HepG2 (cell line): ENCODE measurements around the gene MRPL14. TPM values are rescaled to one million over a fixed set of nuclear protein-coding genes. Genes with fewer than 3 reads are reported as not detected.
A peak's percentile ranks its signal among the peaks of the same experiment; 100 is the strongest.

Source experiments
- ATAC-seq: fragments of 200-7000 bp; cut with Tn5 transposase; 3 replicates; pipeline ENCODE4 v1.9.1; 2020; ENCODE audit warnings: mild to moderate bottlenecking, moderate library complexity
- BruUV-seq: library from RNA; stranded (reverse); fragments of 400-500 nt; replicated peaks from 2 replicates; lab custom pipeline; 2021; lab: Mats Ljungman, UMichigan
- CTCF ChIA-PET: fragments of 300-600 bp; formaldehyde crosslinking; extraction: SDS; loops from one replicate; lab custom pipeline; 2021; ENCODE audit warnings: low total read pairs, inconsistent platforms, low intra/inter-chr PET ratio; lab: Yijun Ruan, JAX
- POLR2A ChIA-PET: fragments of 350-600 bp; sonication (Branson Sonifier 250); formaldehyde crosslinking; loops from one replicate; lab custom pipeline; 2020; ENCODE audit warnings: antibody characterized with exemption, inconsistent platforms; lab: Yijun Ruan, JAX
- DNase-seq: peaks from one replicate; pipeline ENCODE4 v3.0.0-alpha.2; 2015; ENCODE audit warnings: low spot score
- FAIRE-seq: peaks from 3 replicates; lab custom pipeline; 2011; peaks lifted over from hg19 to GRCh38; lab: Jason Lieb, UNC
- H2AFZ ChIP-seq: one replicate; pipeline ENCODE4 v1.6.1; 2011; ENCODE audit warnings: low read length, inconsistent platforms
- H3K27ac ChIP-seq: fragments of 300-600 bp; 3 replicates; pipeline ENCODE4 v1.8.0; 2011; ENCODE audit warnings: mixed run types, mild to moderate bottlenecking, mixed read lengths, low read length, inconsistent platforms; ENCODE audit not compliant: insufficient read depth; ENCODE audit errors: extremely low read length
- H3K27me3 ChIP-seq, 2 experiments: fragments of 200-600 bp in 1 of 2; 2 replicates in 1 of 2; 3 replicates in 1 of 2; pipeline versions ENCODE4 v1.6.0 to v1.8.0; 2011; ENCODE audit warnings: low read length in 2 of 2, mild to moderate bottlenecking in 2 of 2, moderate library complexity in 2 of 2, inconsistent platforms in 1 of 2; ENCODE audit not compliant: insufficient read depth in 2 of 2, control insufficient read depth in 1 of 2
- H3K36me3 ChIP-seq, 2 experiments: fragments of 200-600 bp in 1 of 2; replicated peaks in 1 of 2; 2 replicates in 1 of 2; 3 replicates in 1 of 2; pipeline versions ENCODE4 v1.5.1 to v1.8.0; 2011; ENCODE audit warnings: low read length in 2 of 2, inconsistent platforms in 1 of 2; ENCODE audit not compliant: insufficient read depth in 2 of 2, control insufficient read depth in 1 of 2
- H3K4me1 ChIP-seq: 2 replicates; pipeline ENCODE4 v1.5.1; 2012; ENCODE audit warnings: low read length, inconsistent platforms; ENCODE audit not compliant: insufficient read depth
- H3K4me2 ChIP-seq: 2 replicates; pipeline ENCODE4 v1.6.0; 2011; ENCODE audit warnings: low read depth, low read length, inconsistent platforms
- H3K4me3 ChIP-seq, 3 experiments: fragments of 200-600 bp in 1 of 3; sonication (generic), shearing (Covaris generic) in 1 of 3; replicated peaks in 1 of 3; 2 replicates each; pipeline ENCODE4 v1.5.1; 2011 to 2016; ENCODE audit warnings: low read length in 3 of 3, inconsistent platforms in 2 of 3, low read depth in 2 of 3, mild to moderate bottlenecking in 2 of 3, control low read depth in 1 of 3, mixed read lengths in 1 of 3; ENCODE audit not compliant: insufficient read depth in 1 of 3
- H3K79me2 ChIP-seq: one replicate; pipeline ENCODE4 v1.6.1; 2011; ENCODE audit warnings: low read length, inconsistent platforms; ENCODE audit not compliant: insufficient read depth
- H3K9ac ChIP-seq: 2 replicates; pipeline ENCODE4 v1.6.0; 2011; ENCODE audit warnings: mild to moderate bottlenecking, low read depth, low read length, inconsistent platforms; ENCODE audit not compliant: insufficient read depth
- H3K9me3 ChIP-seq: 2 replicates; pipeline ENCODE4 v1.5.1; 2012; ENCODE audit warnings: mild to moderate bottlenecking, low read length
- H4K20me1 ChIP-seq: 2 replicates; pipeline ENCODE4 v1.6.0; 2011; ENCODE audit warnings: inconsistent platforms, mild to moderate bottlenecking, low read length, moderate library complexity; ENCODE audit not compliant: insufficient read depth
- BCL6 ChIP-seq: IDR thresholded peaks from 2 replicates; pipeline ENCODE4 v1.6.1; 2016; ENCODE audit warnings: missing genetic modification reagents, missing compliant biosample characterization
- CBX5 ChIP-seq: sonication (generic); formaldehyde crosslinking; IDR thresholded peaks from 2 replicates; pipeline ENCODE4 v1.4.0; 2020; ENCODE audit warnings: missing genetic modification reagents, borderline replicate concordance
- ETV5 ChIP-seq: IDR thresholded peaks from 2 replicates; pipeline ENCODE4 v1.6.1; 2018; ENCODE audit warnings: missing biosample characterization, missing genetic modification reagents, inconsistent platforms, borderline replicate concordance
- MAFK ChIP-seq, 2 experiments: IDR thresholded peaks in 1 of 2; conservative IDR thresholded peaks in 1 of 2; 2 replicates each; pipeline ENCODE4 v1.6.1; 2011; ENCODE audit warnings: improper control_type of control experiment in 2 of 2, low read length in 2 of 2
- MED1 ChIP-seq: sonication (generic); formaldehyde crosslinking; IDR thresholded peaks from 2 replicates; pipeline ENCODE4 v1.4.0; 2020; ENCODE audit warnings: missing genetic modification reagents
- MTA1 ChIP-seq: sonication (generic); formaldehyde crosslinking; IDR thresholded peaks from 2 replicates; pipeline ENCODE4 v1.4.0; 2020; ENCODE audit warnings: missing genetic modification reagents, mild to moderate bottlenecking, borderline replicate concordance
- SAP130 ChIP-seq: IDR thresholded peaks from 2 replicates; pipeline ENCODE4 v1.6.1; 2016; ENCODE audit warnings: low read depth
- ZBTB38 ChIP-seq: sonication (generic); formaldehyde crosslinking; IDR thresholded peaks from 2 replicates; pipeline ENCODE4 v1.5.1; 2020; ENCODE audit warnings: mild to moderate bottlenecking, missing genetic modification reagents
- ZNF292 ChIP-seq: sonication (generic); formaldehyde crosslinking; IDR thresholded peaks from 2 replicates; pipeline ENCODE4 v1.8.1; 2022; ENCODE audit warnings: mild to moderate bottlenecking, low read depth, missing genetic modification reagents, borderline replicate concordance
- ZNF619 ChIP-seq: sonication (generic); formaldehyde crosslinking; IDR thresholded peaks from 2 replicates; pipeline ENCODE4 v1.4.0; 2020; ENCODE audit warnings: mild to moderate bottlenecking, missing genetic modification reagents
- ZNF644 ChIP-seq: IDR thresholded peaks from 2 replicates; pipeline ENCODE4 v1.6.1; 2016; ENCODE audit warnings: low read depth
- WGBS: methylation state at CpG from one replicate; pipeline ENCODE4 v1.1.6; 2017; ENCODE audit warnings: low lambda C conversion rate; 5-methylcytosine and 5-hydroxymethylcytosine counted together
- in situ Hi-C: cut with HindIII; loops from 2 replicates; pipeline ENCODE4 v1.10.0; 2017; ENCODE audit warnings: low pct_unique_long_range_greater_than_20kb; ENCODE audit not compliant: extremely low pct_ligation_motif_present
- intact Hi-C: fragments of 100-400 bp; cut with micrococcal nuclease; formaldehyde crosslinking; loops from one replicate; pipeline ENCODE4 v1.10.0; 2022; ENCODE audit not compliant: unreplicated experiment
- polyA plus RNA-seq, 8 experiments: library from polyadenylated mRNA; depleted of rRNA in 3 of 8; stranded (reverse) in 7 of 8; unstranded in 1 of 8; fragments of >200 nt; fragmentation: Illumina TruSeq in 4 of 8; extraction: Trizol in 4 of 8; gene quantifications; 2 replicates each; pipeline versions ENCODE4 v1.2.1 to v1.2.3, GENCODE V29; 2011 to 2016; ENCODE audit warnings: low read depth in 4 of 8, missing spikeins in 1 of 8, mixed read lengths in 1 of 8; ENCODE audit not compliant: insufficient read depth in 1 of 8
- total RNA-seq, 5 experiments: library from RNA; depleted of rRNA; stranded (reverse); fragments of >200 nt; fragmentation: Illumina TruSeq; extraction: Trizol; gene quantifications; 2 replicates each; pipeline ENCODE4 v1.2.3, GENCODE V29; 2016; ENCODE audit warnings: low read depth in 1 of 5
- TF ChIP-seq, protein P1 (sequence below): IDR thresholded peaks from 2 replicates; pipeline ENCODE4 v1.6.1; 2016; ENCODE audit warnings: missing compliant biosample characterization, missing genetic modification reagents, borderline replicate concordance
- TF ChIP-seq, protein P2 (sequence below): IDR thresholded peaks from 2 replicates; pipeline ENCODE4 v1.6.1; 2016; ENCODE audit warnings: mild to moderate bottlenecking
- TF ChIP-seq, protein P3 (sequence below): sonication (generic); formaldehyde crosslinking; IDR thresholded peaks from 2 replicates; pipeline ENCODE4 v1.4.0; 2020; ENCODE audit warnings: missing genetic modification reagents

Gene MRPL14
- total and polyA plus RNA-seq, 2 of the 13 experiments (the other 11 are each of a cell fraction or from before 2014, with no cell fraction given): 157 to 178 TPM

DNA sequence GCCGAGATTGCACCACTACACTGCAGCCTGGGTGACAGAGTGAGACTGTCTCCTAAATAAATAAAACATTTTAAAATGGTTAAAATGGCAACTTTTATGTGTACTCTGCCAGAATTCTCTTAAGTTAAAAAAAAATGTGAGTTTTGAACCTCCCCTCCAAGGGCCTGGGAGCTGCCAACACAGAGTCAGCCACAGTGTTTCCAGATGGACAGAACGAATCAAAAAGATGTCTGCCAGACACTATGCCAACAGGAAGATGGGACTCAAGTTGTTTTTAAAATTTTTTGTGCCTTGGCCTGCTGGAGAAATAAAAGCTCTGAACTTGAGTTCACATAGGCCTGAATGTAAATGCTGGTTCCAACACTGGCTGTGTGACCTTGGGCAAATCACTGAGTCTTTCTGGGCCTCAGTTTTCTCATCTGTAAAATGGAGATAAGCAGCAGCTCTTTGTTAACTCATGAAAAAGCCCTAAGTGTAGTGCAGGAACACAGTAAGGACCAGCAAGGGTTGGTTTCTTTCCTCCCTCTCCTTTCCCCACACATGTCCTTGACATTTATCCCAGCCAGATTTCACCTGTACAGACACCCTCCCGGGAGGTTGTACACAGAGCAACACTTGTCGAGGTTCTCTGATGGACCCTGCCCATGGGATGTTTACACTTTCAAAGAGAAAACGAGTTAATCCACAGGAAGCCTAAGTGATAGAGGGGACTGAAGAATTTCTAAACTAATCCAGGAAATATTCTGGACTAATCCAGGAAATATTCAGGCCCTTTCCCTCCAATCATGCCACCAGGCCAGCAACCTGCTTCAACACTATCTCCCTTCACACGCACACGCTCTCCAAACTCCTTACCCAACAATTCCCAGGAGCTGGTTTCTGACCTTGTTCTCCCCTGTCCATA, 35.0 kb downstream of the MRPL14 start:
- WGBS: 25% methylated on average over 7 of the region's 7 CpGs
- POLR2A ChIA-PET: interaction anchor here (1.1 kb wide), 2 partner anchors 35 to 65 kb away, joined by 4 to 5 read pairs; partner anchors contain the start of genes MRPL14 and TMEM63B
- H3K4me2 ChIP-seq: peak overlapping the region; percentile 36
- BruUV-seq: no TSS peak
- ATAC-seq (peak; percentile 58), FAIRE-seq (peak; percentile 91), DNase-seq (peak; percentile 91)
- H4K20me1 ChIP-seq: no peaks in the 10 kb centered on the region
- H3K27me3 ChIP-seq: no peaks in the 10 kb centered on the region
- H3K4me1 ChIP-seq: peaks cover 76% of the 10 kb centered on the region
- intact Hi-C loops: loop anchor here (10.0 kb wide), 1 partner anchor 243 kb away; no protein-coding TSS in a partner anchor
- no peaks in the 10 kb centered on the region for H3K79me2 ChIP-seq
- H3K36me3 ChIP-seq: no peaks in the 10 kb centered on the region
- H3K9me3 ChIP-seq: no peaks in the 10 kb centered on the region
- H2AFZ ChIP-seq: no peak overlapping the region
- no peak overlapping the region for H3K9ac ChIP-seq
- CTCF ChIA-PET: no interaction called here
- in situ Hi-C loops: no loop called here
- peak overlapping the region; percentile 76 for H3K27ac ChIP-seq
- no peak overlapping the region for H3K4me3 ChIP-seq
- TF ChIP-seq ZNF644 (CRISPR knock-in tag) (peak; percentile 57; the same call in 1 of the 2 replicates), ZBTB38 (CRISPR knock-in tag) (0 out of 2 replicates have a peak, but pooled peaks have one; percentile 45), MAFK (conservative IDR thresholded peaks at IDR 0.05 in 1 of 2, IDR thresholded peaks at IDR 0.05 in 1 of 2; ENCODE audit: low read length in 2 of 2) (no peak), ZNF292 (CRISPR knock-in tag) (peak; percentile 72; the same call in 1 of the 2 replicates), ETV5 (CRISPR knock-in tag) (peak; percentile 95), ZNF619 (CRISPR knock-in tag) (no peak; the same call in 1 of the 2 replicates), CBX5 (peak; percentile 83; the same call in 1 of the 2 replicates), BCL6 (CRISPR knock-in tag) (peak; percentile 87), SAP130 (CRISPR knock-in tag) (peak; percentile 89), MTA1 (CRISPR knock-in tag) (0 out of 2 replicates have a peak, but pooled peaks have one; percentile 28), MED1 (CRISPR knock-in tag) (peak; percentile 99)
- TF ChIP-seq, protein P1, sequence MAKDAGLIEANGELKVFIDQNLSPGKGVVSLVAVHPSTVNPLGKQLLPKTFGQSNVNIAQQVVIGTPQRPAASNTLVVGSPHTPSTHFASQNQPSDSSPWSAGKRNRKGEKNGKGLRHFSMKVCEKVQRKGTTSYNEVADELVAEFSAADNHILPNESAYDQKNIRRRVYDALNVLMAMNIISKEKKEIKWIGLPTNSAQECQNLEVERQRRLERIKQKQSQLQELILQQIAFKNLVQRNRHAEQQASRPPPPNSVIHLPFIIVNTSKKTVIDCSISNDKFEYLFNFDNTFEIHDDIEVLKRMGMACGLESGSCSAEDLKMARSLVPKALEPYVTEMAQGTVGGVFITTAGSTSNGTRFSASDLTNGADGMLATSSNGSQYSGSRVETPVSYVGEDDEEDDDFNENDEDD: peak; percentile 62; the same call in 1 of the 2 replicates
- TF ChIP-seq, protein P2, sequence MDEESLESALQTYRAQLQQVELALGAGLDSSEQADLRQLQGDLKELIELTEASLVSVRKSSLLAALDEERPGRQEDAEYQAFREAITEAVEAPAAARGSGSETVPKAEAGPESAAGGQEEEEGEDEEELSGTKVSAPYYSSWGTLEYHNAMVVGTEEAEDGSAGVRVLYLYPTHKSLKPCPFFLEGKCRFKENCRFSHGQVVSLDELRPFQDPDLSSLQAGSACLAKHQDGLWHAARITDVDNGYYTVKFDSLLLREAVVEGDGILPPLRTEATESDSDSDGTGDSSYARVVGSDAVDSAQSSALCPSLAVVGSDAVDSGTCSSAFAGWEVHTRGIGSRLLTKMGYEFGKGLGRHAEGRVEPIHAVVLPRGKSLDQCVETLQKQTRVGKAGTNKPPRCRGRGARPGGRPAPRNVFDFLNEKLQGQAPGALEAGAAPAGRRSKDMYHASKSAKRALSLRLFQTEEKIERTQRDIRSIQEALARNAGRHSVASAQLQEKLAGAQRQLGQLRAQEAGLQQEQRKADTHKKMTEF: peak; percentile 85
- TF ChIP-seq, protein P3, sequence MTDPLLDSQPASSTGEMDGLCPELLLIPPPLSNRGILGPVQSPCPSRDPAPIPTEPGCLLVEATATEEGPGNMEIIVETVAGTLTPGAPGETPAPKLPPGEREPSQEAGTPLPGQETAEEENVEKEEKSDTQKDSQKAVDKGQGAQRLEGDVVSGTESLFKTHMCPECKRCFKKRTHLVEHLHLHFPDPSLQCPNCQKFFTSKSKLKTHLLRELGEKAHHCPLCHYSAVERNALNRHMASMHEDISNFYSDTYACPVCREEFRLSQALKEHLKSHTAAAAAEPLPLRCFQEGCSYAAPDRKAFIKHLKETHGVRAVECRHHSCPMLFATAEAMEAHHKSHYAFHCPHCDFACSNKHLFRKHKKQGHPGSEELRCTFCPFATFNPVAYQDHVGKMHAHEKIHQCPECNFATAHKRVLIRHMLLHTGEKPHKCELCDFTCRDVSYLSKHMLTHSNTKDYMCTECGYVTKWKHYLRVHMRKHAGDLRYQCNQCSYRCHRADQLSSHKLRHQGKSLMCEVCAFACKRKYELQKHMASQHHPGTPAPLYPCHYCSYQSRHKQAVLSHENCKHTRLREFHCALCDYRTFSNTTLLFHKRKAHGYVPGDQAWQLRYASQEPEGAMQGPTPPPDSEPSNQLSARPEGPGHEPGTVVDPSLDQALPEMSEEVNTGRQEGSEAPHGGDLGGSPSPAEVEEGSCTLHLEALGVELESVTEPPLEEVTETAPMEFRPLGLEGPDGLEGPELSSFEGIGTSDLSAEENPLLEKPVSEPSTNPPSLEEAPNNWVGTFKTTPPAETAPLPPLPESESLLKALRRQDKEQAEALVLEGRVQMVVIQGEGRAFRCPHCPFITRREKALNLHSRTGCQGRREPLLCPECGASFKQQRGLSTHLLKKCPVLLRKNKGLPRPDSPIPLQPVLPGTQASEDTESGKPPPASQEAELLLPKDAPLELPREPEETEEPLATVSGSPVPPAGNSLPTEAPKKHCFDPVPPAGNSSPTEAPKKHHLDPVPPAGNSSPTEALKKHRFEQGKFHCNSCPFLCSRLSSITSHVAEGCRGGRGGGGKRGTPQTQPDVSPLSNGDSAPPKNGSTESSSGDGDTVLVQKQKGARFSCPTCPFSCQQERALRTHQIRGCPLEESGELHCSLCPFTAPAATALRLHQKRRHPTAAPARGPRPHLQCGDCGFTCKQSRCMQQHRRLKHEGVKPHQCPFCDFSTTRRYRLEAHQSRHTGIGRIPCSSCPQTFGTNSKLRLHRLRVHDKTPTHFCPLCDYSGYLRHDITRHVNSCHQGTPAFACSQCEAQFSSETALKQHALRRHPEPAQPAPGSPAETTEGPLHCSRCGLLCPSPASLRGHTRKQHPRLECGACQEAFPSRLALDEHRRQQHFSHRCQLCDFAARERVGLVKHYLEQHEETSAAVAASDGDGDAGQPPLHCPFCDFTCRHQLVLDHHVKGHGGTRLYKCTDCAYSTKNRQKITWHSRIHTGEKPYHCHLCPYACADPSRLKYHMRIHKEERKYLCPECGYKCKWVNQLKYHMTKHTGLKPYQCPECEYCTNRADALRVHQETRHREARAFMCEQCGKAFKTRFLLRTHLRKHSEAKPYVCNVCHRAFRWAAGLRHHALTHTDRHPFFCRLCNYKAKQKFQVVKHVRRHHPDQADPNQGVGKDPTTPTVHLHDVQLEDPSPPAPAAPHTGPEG: 0 out of 2 replicates have a peak, but pooled peaks have one; percentile 11
